A673 (cell line): ENCODE results near the gene DLK1. TPM values are rescaled to one million over a fixed set of nuclear protein-coding genes. Genes with fewer than 3 reads are reported as not detected.

Experiments
- BruUV-seq: library from RNA; stranded (reverse); fragments of 400-500 nt; replicated peaks from 2 replicates; lab custom pipeline; 2021; lab: Mats Ljungman, UMichigan
- CTCF ChIA-PET: fragments of 300-600 bp; sonication (Branson Sonifier 250); formaldehyde crosslinking; loops from one replicate; lab custom pipeline; 2022; ENCODE audit warnings: antibody characterized with exemption; lab: Charles Lee
- POLR2A ChIA-PET: fragments of 300-600 bp; sonication (Branson Sonifier 250); formaldehyde crosslinking; loops from one replicate; lab custom pipeline; 2022; ENCODE audit warnings: antibody characterized with exemption; ENCODE audit not compliant: low non-redundant PET; lab: Charles Lee
- DNase-seq: peaks from one replicate; pipeline ENCODE4 v3.0.0-alpha.2; 2015; ENCODE audit warnings: low spot score
- H3K27ac ChIP-seq: fragments of 200-600 bp; sonication (generic); 2 replicates; pipeline ENCODE4 v1.5.1; 2016; ENCODE audit warnings: mixed run types, low read depth, mild to moderate bottlenecking, mixed read lengths, antibody characterized with exemption, low read length; ENCODE audit not compliant: poor library complexity, severe bottlenecking
- H3K27me3 ChIP-seq: fragments of 200-600 bp; sonication (generic); replicated peaks from 2 replicates; pipeline ENCODE4 v1.6.1; 2017; ENCODE audit warnings: mixed run types, low read depth, mild to moderate bottlenecking, mixed read lengths, antibody characterized with exemption, low read length; ENCODE audit not compliant: insufficient read depth, poor library complexity
- H3K36me3 ChIP-seq: fragments of 200-600 bp; sonication (generic); 2 replicates; pipeline ENCODE4 v1.6.1; 2016; ENCODE audit warnings: mixed run types, mild to moderate bottlenecking, mixed read lengths, antibody characterized with exemption, low read length; ENCODE audit not compliant: insufficient read depth, poor library complexity, severe bottlenecking
- H3K4me1 ChIP-seq: fragments of 200-600 bp; sonication (generic); 2 replicates; pipeline ENCODE4 v1.6.1; 2017; ENCODE audit warnings: mixed run types, mild to moderate bottlenecking, mixed read lengths, antibody characterized with exemption, low read length; ENCODE audit not compliant: insufficient read depth, poor library complexity, severe bottlenecking
- H3K4me3 ChIP-seq: fragments of 200-600 bp; sonication (generic); 2 replicates; pipeline ENCODE4 v1.5.1; 2016; ENCODE audit warnings: low read depth, mixed run types, mild to moderate bottlenecking, mixed read lengths, low read length; ENCODE audit not compliant: poor library complexity, severe bottlenecking
- H3K9me3 ChIP-seq: fragments of 200-600 bp; sonication (generic); 2 replicates; pipeline ENCODE4 v1.6.1; 2016; ENCODE audit warnings: mixed run types, low read depth, mild to moderate bottlenecking, mixed read lengths, antibody characterized with exemption, low read length; ENCODE audit not compliant: poor library complexity, severe bottlenecking
- CTCF ChIP-seq: fragments of 300-800, 200-600 bp; sonication (generic); conservative IDR thresholded peaks from 2 replicates; pipeline ENCODE4 v1.5.1; 2017; ENCODE audit warnings: low read depth, mild to moderate bottlenecking, antibody characterized with exemption, low read length, moderate library complexity, mixed read lengths
- EZH2 ChIP-seq: fragments of 200-600 bp; sonication (generic); IDR thresholded peaks from 2 replicates; pipeline ENCODE4 v1.6.1; 2017; ENCODE audit warnings: borderline replicate concordance, low read depth, mild to moderate bottlenecking, mixed read lengths, antibody characterized with exemption, low read length; ENCODE audit not compliant: poor library complexity, severe bottlenecking
- intact Hi-C: fragments of 100-400 bp; cut with micrococcal nuclease; formaldehyde crosslinking; loops from one replicate; pipeline ENCODE4 v1.10.0; 2022; ENCODE audit not compliant: unreplicated experiment
- total RNA-seq: library from RNA; stranded (reverse); gene quantifications from 2 replicates; pipeline ENCODE4 v1.2.3, GENCODE V29; 2021

DLK1 gene
- total RNA-seq, 1 experiment from 2014 or later: not detected

- peaks cover 4% of the 10 kb centered on the region for H3K4me1 ChIP-seq
- intact Hi-C loops: no loop called here
- no peak for DNase-seq
- no peak overlapping the region for H3K27ac ChIP-seq
- H3K36me3 ChIP-seq: no peaks in the 10 kb centered on the region
- ChIA-PET CTCF (no interaction called here), POLR2A (no interaction called here)
- no peaks in the 10 kb centered on the region for H3K9me3 ChIP-seq
- TF ChIP-seq EZH2: no peak
- TF ChIP-seq CTCF: no peak
- H3K27me3 ChIP-seq: no peaks in the 10 kb centered on the region
- BruUV-seq: no TSS peak
- no peak overlapping the region for H3K4me3 ChIP-seq
Measured at GRCh38 chr14:100713705-100714104, 13.0 kb upstream of the DLK1 start.

- intact Hi-C loops: no loop called here
Measured at GRCh38 chr14:100714258-100714892, 12.3 kb upstream of the DLK1 start.

GRCh38 chr14:100715332-100715731 is 11.4 kb upstream of the DLK1 start:
- BruUV-seq: no TSS peak
- H3K27me3 ChIP-seq: no peaks in the 10 kb centered on the region
- H3K9me3 ChIP-seq: no peaks in the 10 kb centered on the region
- DNase-seq: no peak
- H3K4me3 ChIP-seq: no peak overlapping the region
- H3K4me1 ChIP-seq: peaks cover 6% of the 10 kb centered on the region
- TF ChIP-seq EZH2 (no peak), CTCF (no peak)
- intact Hi-C loops: no loop called here
- CTCF ChIA-PET: no interaction called here
- H3K27ac ChIP-seq: no peak overlapping the region
- POLR2A ChIA-PET: no interaction called here
- H3K36me3 ChIP-seq: no peaks in the 10 kb centered on the region

More at GRCh38 chr14:100714258-100714892, 12.3 kb upstream of the DLK1 start:
- no TSS peak for BruUV-seq
- H3K36me3 ChIP-seq: no peaks in the 10 kb centered on the region
- peaks cover 6% of the 10 kb centered on the region for H3K4me1 ChIP-seq
- H3K9me3 ChIP-seq: no peaks in the 10 kb centered on the region
- H3K27ac ChIP-seq: no peak overlapping the region
- ChIA-PET CTCF (no interaction called here), POLR2A (no interaction called here)
- DNase-seq: no peak
- H3K27me3 ChIP-seq: no peaks in the 10 kb centered on the region
- TF ChIP-seq CTCF (no peak), EZH2 (no peak)
- no peak overlapping the region for H3K4me3 ChIP-seq
